Cardiac septum (tissue), 1 donor: ENCODE results near the gene C8A. TPM values are rescaled to one million over a fixed set of nuclear protein-coding genes. Genes with fewer than 3 reads are reported as not detected.

ENCODE experiments used
- DNase-seq: peaks from one replicate; pipeline ENCODE4 v3.0.0-alpha.2; 2020; ENCODE audit warnings: low spot score
- intact Hi-C: fragments of 100-400 bp; cut with DNase I; formaldehyde crosslinking; loops from one replicate; pipeline ENCODE4 v1.14.0; 2022
- long read RNA-seq: library from polyadenylated mRNA; unstranded; transcript quantifications from one replicate; pipeline ENCODE4 v2.0.0, GENCODE V29; 2021
- total RNA-seq: library from RNA; stranded (reverse); fragmentation: NEBNext Ultra II Directional; extraction: Animal tissue kit (Norgen Biotek cat#: 25700); gene quantifications from one replicate; pipeline ENCODE4 v1.2.1, GENCODE V29; 2021
- donor health status: DM: no; HTN: no; CAD: no.

C8A gene
- total RNA-seq = not detected
- long read RNA-seq, partial matches to known transcripts = 0 of 1 reads
- long read RNA-seq, other reads (novel, unspliced or antisense) = 1 of 1 reads

DNA sequence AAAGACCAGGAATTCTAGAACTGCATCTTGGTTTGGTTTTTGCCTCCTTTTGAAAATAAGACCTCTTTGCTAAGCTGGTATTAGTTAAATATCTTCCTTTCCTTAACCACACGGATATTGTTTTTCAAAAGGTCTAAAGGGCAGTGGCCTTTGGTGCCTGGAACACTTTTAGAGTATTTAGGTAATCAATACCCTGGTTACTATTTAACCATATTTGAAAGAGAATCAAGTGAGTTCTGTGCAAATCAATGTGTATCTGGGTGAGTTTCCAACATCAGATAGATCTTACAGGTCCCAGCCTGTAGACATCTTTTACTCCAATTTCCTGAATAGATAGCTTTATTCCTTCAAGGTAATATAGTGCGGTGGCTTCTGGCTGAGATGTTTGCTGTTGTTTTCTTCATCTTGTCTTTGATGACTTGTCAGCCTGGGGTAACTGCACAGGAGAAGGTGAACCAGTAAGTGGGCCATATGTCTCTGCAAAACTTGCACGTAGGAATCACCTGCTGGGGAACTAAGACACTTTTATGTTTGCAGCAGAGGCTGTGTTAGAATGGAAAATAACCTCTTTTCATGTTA lies at the start of gene C8A:
Gene C8A (plus strand): TSS at position 277 of the 579 bp plus-strand sequence. CDS start 105 bp downstream, at position 382.
- DNase-seq = no peak
- intact Hi-C loops = no loop called here

DNA sequence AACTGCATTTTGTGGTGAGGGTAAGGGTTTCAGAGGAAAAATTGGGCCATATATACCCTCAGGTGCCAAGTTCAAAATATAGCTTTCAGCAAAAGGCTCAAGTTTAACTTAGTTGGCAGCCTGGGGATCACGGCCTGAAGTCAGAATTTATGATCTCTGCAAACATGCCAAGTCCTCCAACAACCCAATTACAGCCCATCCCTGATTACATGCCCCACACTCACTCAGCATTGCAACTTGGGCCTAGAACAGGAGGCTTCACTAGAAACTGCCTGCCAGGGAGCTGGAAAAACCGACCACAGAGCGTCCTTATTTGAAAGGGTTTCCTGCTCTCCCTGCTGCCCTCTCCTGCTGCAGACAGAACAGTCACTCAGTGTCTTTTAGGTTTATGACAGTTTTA lies 47.8 kb upstream of the C8A start:
- intact Hi-C loops = no loop called here
- DNase-seq = no peak

DNA sequence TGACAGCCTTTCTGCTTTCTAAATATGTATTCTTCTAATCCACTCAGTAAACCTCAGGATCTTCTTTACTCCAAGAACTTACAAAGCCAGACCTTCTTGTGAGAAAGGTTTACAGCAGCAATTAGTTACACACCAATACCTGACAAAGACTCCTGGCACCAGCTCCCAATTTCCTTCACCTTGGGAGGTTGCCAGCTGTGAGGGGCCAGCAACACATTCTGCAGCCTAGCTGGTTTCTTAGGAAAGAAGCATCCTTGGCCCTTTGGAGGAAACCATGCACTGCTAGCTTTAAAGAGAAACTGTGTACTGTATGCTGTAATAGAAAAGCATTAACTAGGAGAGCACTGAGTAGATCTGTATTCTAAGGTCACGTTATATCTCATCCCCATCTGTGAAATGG lies 46.2 kb upstream of the C8A start:
- intact Hi-C loops = no loop called here
- no peak for DNase-seq

DNA sequence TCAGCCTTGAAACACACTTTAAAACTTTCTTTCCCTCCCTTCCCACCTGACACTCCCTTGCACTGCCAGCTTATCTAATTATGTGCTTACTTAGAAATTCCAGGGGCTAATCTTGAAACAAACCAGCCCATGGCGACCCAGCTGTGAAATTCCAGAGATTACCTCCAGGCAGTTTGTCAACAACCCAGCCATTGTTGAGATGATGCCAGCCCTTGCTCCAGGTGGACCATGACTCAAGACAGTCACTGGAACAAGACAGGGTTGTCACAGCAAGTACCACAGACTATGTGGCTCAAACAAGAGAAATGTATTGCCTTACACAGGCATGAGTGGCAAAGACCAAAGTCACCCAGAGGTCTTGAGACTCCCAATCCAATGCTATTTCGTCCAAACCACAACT lies 43.3 kb upstream of the C8A start:
- intact Hi-C loops = no loop called here
- no peak for DNase-seq

DNA sequence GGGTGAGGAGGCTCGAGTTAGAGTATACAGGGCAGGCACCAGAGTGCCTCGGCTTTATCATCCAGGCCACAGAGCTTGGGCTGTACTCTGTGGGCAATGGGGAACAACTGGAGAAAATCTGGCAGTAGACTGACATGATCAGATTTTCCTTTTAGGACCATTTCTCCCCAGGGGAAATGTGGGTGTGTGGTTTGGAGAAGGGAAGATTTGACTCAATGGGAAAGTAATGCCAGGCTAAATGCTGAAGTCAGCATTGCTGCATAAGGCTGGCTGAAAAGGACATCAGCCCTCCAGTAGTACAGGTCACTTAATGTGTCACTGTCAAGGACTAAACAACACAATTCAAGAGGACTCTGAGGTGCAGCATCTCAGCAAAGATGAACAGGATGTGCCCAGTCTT lies 40.4 kb upstream of the C8A start:
- intact Hi-C loops = no loop called here
- DNase-seq = no peak

DNA sequence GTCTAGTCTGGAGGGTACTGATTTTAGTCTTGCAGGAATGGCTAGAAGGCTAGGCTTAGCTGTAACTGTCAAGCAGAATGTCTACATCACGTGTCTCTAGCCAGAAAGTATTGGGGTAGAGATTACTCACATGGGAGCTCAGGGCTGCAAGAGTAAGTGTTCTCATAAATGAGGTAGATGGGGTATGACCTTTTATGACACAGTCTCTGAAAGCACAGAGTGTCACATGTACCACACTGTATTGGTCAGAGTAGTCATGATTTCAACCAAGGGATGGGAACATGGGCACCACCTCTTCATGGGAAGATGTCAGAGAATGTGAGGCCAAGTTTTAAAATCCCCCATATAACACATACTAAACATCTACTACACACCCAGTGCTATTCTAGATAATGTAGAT lies 38.3 kb upstream of the C8A start:
- DNase-seq = no peak
- intact Hi-C loops = loop anchor here (5.0 kb wide), 1 partner anchor 169 kb away; the partner anchor contains the start of gene PRKAA2

DNA sequence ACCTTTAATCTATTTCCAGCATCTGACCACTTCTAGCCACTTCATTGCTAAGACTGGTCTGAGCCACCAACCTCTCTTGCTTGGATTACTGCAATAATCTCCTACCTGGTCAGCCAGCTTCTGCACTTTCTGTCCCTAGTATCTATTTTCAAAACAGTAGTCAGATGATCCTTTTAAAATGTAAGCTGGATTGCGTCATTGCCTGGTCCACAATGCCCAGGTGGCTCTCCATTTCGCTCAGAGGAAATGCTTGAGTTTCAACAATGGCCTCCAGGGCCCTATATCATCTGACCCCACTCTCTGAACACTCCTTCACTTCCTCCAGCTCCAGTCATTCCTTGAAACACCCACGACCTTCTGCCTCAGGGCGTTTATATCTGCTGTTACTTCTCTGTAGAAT lies 37.7 kb upstream of the C8A start:
- DNase-seq = no peak
- intact Hi-C loops = loop anchor here (5.0 kb wide), 1 partner anchor 170 kb away; the partner anchor contains the start of gene PRKAA2

DNA sequence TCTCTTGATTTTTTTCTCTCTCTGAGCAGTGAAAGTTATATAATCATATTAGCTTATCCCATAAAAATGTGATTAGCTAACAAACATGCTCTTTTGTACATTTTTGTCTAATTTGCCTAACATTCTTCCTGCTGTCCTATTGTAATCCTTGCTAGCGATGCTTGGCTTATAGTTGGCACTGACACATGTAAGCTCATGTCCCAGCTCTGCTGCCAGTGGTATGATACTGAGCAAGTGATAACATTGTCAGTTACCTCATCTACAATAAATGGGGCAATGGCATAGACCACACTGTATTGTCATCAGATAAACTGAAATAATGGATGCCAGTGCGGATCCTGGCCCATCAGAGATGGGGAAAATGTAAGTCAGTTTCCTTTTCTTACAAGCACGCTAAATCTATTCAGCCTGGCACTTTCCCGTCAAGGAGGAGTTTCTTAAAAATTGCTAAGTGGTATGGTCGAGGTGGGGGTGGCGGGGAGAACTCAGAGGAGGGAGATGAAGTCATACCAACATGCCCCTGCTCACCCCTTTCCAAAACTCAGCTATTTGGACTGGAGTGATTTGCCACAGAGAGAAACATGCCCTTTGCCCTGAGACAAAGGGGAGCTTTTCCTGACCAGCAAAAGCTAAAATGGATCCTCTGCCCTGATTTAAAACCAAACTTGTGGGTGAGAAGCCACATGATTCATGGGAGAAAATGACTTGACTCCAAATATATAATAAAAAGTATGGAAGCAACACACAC lies 36.7 kb upstream of the C8A start:
- DNase-seq = no peak
- intact Hi-C loops = loop anchor here (2.0 to 5.0 kb wide), 2 partner anchors 21 to 171 kb away; partner anchors contain the start of gene PRKAA2

DNA sequence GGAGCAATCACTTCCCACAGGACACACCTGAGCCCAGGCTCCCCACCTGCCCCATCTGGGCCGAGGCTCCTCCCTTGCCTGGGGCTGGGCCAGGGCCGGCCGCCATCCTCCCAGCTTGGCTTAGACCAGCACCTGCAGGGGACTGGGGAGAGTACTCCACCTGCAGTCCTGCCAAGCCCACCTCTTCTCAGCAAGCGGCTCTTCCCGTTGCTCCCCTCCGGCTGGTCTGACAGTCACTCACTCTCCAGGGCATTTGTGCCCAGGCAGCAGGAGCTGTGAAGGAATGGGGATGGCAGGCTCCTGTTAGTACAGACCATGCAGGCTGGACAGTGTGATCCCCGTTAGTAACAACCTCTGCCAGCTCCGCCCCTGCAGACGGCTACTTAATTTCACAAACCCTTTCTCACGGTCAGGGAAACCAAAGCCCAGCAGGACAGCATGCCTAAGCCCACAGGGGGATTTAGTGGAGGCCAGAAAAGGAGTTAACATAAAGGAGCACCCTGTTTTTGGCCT lies 35.2 kb upstream of the C8A start, which contains the start of gene FYB2:
Gene FYB2 (minus strand): TSS at position 18 of the 513 bp plus-strand sequence. CDS start 114 bp downstream, outside the sequence.
- intact Hi-C loops = loop anchor here (2.0 to 5.0 kb wide), 2 partner anchors 23 to 172 kb away; partner anchors contain the start of gene PRKAA2
- no peak for DNase-seq

DNA sequence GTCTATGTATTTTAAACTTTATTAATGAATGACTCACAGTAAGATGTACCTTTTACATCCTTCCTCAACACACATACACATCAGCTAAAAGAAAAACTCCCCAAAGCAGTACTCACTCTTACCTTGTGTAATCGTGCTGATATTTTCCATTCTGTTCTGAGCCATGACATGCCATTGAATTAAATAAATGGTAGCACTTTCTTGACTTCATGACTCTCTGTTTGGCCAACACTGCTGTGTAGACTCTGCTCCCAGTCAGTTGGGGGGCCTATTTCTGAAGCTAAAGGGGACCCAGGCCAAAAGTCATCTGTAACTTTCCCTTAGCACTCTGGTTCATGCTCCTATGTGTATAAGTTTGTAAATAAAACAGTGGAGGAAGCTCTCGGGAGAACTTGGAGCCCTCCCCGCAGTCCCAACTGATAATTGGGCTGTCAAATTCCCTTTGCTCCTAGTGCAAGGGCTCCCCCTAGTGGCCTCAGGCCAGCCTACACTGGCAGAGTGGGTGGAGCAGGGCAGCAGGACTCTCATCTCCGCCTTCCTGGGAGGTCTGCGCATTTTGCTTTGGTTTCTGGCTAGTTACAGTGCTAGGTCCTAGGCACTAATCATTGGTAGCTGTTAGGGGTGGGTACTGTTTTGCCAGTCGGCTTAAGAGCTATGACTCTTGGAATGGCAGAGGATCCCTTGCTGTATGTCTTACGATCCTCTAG lies 33.7 kb upstream of the C8A start:
- peak; percentile 78 for DNase-seq
- intact Hi-C loops = loop anchor here (2.0 to 5.0 kb wide), 4 partner anchors 62 to 1534 kb away; no protein-coding TSS in a partner anchor

DNA sequence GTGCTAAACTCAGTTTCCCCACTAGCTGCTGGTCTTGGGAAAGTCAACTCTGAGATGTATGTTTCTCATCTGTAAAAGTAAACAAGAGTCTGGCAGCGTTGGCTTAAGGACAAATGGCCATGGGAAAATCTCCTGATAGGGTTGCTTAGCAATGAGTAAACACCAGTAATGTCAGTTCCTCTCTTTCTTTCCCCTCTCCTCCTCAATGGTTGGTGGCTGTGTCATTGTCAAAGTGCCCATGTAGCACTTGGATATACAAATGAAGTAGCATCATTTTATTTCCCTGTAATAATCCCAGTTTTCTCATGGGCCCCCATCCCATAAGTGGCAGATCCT lies 33.2 kb upstream of the C8A start:
- no peak for DNase-seq
- intact Hi-C loops = loop anchor here (2.0 to 5.0 kb wide), 4 partner anchors 63 to 1534 kb away; no protein-coding TSS in a partner anchor

DNA sequence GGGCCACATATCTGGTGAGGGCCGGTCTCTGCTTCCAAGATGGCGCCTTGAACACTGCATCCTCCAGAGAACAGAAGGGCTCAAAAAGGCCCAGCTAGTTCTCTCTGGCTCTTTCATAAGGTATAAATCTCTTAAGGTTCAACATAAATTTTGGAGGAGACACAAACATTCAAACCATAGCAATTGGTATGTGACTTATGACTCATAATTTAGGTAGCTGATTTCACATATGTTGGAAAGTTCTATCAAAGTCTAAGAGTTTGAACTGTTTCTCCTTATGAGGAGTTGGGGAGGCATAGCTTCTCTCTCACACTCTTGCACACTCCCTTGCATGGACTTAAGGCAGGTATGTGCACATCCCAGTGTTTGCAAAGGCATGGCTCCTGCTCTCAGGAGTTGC lies 30.3 kb upstream of the C8A start:
- intact Hi-C loops = loop anchor here (5.0 kb wide), 3 partner anchors 117 to 1537 kb away; no protein-coding TSS in a partner anchor
- no peak for DNase-seq

DNA sequence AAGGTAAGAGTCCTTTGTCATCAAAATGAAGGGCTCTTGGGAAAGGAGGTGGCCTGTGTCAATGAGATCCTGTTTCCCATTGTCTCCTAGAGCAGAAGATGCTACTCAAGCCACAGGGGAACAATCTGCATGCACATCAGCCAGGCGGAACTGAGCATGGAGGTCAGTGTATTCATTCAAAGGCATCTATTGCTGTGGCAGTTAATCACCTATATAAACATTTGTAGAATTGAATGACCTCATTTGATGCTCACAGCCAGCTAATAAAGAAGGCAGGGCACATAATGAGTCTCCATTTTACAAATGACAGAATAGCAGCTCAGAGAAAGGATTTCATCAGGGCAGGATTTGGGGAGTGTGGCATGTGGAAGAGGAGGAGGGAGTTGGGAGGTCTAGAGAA lies 29.7 kb upstream of the C8A start:
- DNase-seq = no peak
- intact Hi-C loops = loop anchor here (5.0 kb wide), 3 partner anchors 118 to 1538 kb away; no protein-coding TSS in a partner anchor

DNA sequence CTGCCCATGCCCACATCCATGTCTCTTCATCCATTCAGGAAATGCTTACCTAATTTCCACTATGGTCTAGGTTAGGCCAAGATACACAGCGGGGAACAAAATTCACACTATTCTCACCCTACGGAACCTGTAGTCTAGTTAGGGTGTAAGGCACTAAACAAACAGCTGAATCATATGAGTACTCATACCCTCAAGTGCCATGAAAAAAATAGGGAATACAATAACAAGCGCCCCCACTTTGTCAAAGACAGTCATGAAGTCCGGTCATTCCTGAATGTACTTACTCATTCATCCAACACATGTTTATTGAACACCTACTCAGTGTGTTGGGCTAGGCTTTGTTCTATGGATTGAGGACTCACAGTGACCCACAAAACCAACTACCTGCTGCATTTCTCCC lies 29.2 kb upstream of the C8A start:
- intact Hi-C loops = no loop called here
- DNase-seq = no peak

DNA sequence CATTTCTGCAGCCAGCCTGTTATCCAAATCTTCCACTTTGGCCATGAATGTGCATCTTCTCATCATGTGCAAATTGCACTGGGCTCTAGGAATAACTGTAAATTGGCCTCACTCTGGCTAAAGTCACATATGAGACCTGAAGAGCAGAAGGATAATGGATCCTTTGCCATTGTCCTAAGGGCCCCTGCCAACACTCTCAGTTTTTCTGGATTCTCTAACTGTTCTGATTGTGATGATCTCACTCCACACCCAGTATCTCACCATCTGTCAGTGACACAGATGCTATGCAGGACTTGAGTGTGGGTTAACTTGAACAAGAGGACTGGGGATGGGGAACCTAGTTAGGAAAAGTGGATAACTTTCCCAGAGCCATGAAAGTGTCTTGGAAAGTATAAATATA lies 26.9 kb upstream of the C8A start:
- intact Hi-C loops = no loop called here
- DNase-seq = no peak

DNA sequence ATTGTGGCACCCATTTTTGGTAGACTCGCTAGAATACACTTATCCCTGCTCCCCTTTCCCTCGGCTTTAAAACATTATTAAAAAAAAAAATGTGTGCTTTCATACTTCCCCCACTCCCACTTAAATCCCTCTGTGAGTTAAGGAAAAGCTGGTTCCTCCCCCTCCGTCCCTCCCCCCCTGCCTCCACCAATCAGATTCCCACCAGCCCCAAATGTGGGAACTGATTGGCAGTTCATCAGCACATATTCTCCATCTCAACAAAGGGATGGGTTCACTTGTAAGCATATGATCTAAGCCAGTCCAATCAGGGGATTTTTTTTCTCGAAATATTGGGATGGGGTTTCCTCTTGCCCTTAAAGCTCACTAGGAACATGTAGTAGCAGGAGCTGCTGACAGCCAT lies 24.5 kb upstream of the C8A start:
- intact Hi-C loops = loop anchor here (5.0 kb wide), 4 partner anchors 137 to 1217 kb away; partner anchors contain the start of genes C8B and DAB1
- DNase-seq = no peak

DNA sequence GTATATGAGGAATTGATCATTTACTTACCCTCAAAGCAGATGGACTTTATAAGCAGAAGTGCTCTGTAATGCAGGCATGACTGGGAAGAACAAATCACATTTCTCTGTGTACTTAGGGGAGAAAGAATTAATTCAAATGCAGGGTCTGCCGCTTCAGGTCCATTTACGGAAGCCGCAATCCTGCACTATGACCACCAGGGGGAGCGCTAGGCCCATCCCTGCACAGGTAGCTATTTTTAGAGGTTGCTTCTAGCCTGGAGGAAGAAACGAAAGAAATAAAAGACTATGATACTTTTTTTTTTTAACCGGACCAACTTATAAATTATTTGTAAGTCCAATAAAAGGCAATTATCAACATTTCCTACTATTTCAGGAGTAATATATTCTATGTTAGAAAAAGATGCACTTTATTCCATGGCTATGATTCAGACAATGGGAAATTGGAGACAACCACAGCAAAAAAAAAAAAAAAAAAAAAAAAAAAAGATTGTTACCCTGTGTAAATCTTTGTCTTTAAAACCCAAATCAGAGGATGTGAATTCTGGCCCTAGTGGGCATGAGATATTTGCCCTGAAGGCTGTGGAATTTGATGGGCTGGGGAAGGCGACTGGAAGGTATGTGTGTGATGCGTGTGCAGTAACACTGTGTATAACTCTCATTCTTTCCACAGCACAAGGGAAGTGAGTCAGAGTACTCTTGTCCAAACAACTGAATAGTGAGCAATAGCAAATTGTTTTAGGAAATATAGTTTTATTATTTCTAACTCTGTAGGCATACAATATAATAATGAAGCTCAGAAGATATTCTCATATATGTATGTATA lies 22.5 kb upstream of the C8A start:
- intact Hi-C loops = loop anchor here (2.0 to 5.0 kb wide), 5 partner anchors 135 to 1215 kb away; partner anchors contain the start of genes C8B and DAB1

DNA sequence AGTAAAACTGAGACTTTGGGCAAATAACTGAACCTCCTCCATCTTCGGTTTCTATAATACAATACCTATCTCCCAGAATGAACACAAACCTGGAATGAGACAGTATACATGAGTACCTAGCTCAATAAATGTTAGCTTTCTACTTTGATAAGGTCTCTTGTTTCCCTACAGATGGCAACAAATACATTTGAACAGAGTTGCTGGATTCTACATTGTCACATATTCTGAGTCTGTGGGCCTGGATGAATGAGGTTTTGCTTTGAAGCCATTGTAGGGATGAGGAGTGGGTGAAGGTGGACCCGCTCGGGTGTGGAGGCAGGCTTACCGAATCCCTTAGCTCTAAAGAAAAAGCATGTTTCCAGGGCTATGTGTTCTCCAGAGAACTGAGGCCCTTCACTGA lies 21.5 kb upstream of the C8A start:
- DNase-seq = no peak
- intact Hi-C loops = loop anchor here (2.0 to 5.0 kb wide), 5 partner anchors 134 to 1214 kb away; partner anchors contain the start of genes C8B and DAB1

More for the DNA sequence above, 22.5 kb upstream of the C8A start:
- DNase-seq = no peak
